Mucosa of descending colon (tissue), 3 donors: ENCODE results near the gene CABP7. TPM values are rescaled to one million over a fixed set of nuclear protein-coding genes. Genes with fewer than 3 reads are reported as not detected.

ENCODE experiments used
- ATAC-seq: fragments of 200-7000 bp; cut with Tn5 transposase; one replicate; pipeline ENCODE4 v1.9.1; 2020; ENCODE audit warnings: mild to moderate bottlenecking, moderate library complexity
- DNase-seq, 3 donors: peaks; one replicate each; pipeline ENCODE4 v3.0.0-alpha.2; 2020
- H3K36me3 ChIP-seq: fragments of 200-600 bp; one replicate; pipeline ENCODE4 v1.8.0; 2021; ENCODE audit warnings: low read depth, mild to moderate bottlenecking
- H3K4me1 ChIP-seq: fragments of 200-600 bp; one replicate; pipeline ENCODE4 v1.8.0; 2021; ENCODE audit warnings: low read depth, mild to moderate bottlenecking
- H3K4me3 ChIP-seq: fragments of 200-600 bp; one replicate; pipeline ENCODE4 v1.8.0; 2021; ENCODE audit warnings: mild to moderate bottlenecking
- H3K9me3 ChIP-seq: fragments of 200-600 bp; one replicate; pipeline ENCODE4 v1.8.0; 2021; ENCODE audit warnings: mild to moderate bottlenecking
- CTCF ChIP-seq: fragments of 200-600 bp; IDR thresholded peaks from one replicate; pipeline ENCODE4 v1.8.0; 2022; ENCODE audit warnings: antibody characterized with exemption, mild to moderate bottlenecking
- intact Hi-C, 2 donors: fragments of 100-400 bp; cut with DNase I in 1 of 2; cut with micrococcal nuclease in 1 of 2; formaldehyde crosslinking; loops; one replicate each; pipeline versions ENCODE4 v1.11.0 to v1.11.1; 2022; cut with DNase I, micrococcal nuclease
- total RNA-seq, 3 donors: library from RNA; stranded (reverse); fragmentation: NEBNext Ultra II Directional in 2 of 3; extraction: Animal tissue kit (Norgen Biotek cat#: 25700) in 2 of 3; gene quantifications; one replicate each; pipeline versions ENCODE4 v1.2.1 to v1.2.4, GENCODE V29; 2021 to 2023
- donor health status: DM: no; HTN: no; CAD: no; lungs with moderate emphysema.
- donor health status: DM: no; HTN: no; CAD: no.
- donor health status: DM: no; HTN: yes; CAD: no.

The CABP7 gene
- total RNA-seq, 3 donors from 2014 or later, result 0.19 to 0.41 TPM; not detected in 1

DNA sequence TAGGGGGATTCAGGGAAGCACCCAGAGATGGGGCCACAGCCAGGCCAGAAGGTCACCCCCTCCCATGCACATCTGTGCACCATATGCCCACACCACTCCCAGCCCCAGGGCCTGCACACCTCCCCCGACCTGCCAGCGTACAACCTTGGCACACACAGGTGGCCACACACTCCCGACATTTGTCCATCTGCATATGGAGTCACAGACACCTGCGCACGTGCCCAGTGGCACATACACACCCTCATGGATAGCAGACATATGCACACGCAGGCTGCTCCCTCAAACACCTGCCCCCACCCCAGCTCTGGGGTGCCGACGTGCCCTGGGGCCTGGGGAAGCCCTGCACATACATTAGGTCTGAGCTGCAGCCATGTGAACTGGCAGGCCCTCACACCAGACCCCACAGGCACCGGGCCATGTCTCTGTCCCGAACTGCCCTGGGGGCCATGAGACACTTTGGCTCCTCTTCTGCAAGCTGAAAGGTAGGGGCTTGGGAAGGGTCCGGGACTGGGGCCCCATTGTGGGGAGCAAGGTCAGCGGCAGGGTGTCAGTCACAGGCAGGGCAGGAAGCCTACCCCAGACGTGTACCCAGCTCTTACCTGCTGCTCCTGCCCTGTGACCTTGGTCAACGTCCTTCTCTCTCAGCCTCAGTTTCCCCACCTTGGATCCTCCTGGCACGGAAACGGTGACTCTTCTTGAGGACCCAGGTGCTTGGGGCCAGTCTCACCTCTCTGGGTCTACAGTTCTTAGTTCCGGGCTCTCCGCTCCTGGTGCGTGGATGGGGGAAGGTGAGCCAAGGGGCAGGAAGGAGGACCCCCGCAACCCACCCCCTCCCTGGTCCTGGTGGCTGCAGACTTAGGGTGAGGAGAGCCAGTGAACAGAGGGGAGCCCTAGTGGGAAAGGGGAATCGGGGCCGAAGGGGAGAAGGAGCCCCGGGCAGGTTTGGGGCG, 579 bp upstream of the CABP7 start:
- Histone ChIP-seq H3K9me3 (no peaks in the 10 kb centered on the region), H3K36me3 (no peaks in the 10 kb centered on the region), H3K4me3 (no peak overlapping the region), H3K4me1 (peaks cover 2% of the 10 kb centered on the region)
- DNase-seq, result no peak
- intact Hi-C loops, result no loop called here
- no peak for TF ChIP-seq CTCF
- no peak for ATAC-seq

- ATAC-seq (no peak), DNase-seq (no peak)
- Histone ChIP-seq H3K4me3 (no peak overlapping the region), H3K4me1 (peaks cover 2% of the 10 kb centered on the region), H3K36me3 (no peaks in the 10 kb centered on the region), H3K9me3 (no peaks in the 10 kb centered on the region)
- TF ChIP-seq CTCF, result no peak
- intact Hi-C loops, result no loop called here
Observed at GRCh38 chr22:29720811-29721323, 1.1 kb downstream of the CABP7 start.

- no peak overlapping the region for H3K4me3 ChIP-seq
- peaks cover 2% of the 10 kb centered on the region for H3K4me1 ChIP-seq
- intact Hi-C loops, result no loop called here
- no peaks in the 10 kb centered on the region for H3K36me3 ChIP-seq
- no peaks in the 10 kb centered on the region for H3K9me3 ChIP-seq
- TF ChIP-seq CTCF, result no peak
- ATAC-seq (no peak), DNase-seq (no peak)
Observed at GRCh38 chr22:29722151-29722550, 2.3 kb downstream of the CABP7 start.

GRCh38 chr22:29722587-29722986, 2.8 kb downstream of the CABP7 start:
- ATAC-seq, result no peak
- TF ChIP-seq CTCF, result no peak
- Histone ChIP-seq H3K9me3 (no peaks in the 10 kb centered on the region), H3K4me1 (peaks cover 2% of the 10 kb centered on the region), H3K36me3 (no peaks in the 10 kb centered on the region), H3K4me3 (no peak overlapping the region)
- intact Hi-C loops, result no loop called here
- no peak for DNase-seq

- no peaks in the 10 kb centered on the region for H3K36me3 ChIP-seq
- H3K9me3 ChIP-seq, result no peaks in the 10 kb centered on the region
- no peak for ATAC-seq
- H3K4me1 ChIP-seq, result peaks cover 2% of the 10 kb centered on the region
- no peak for DNase-seq
- no peak for TF ChIP-seq CTCF
- intact Hi-C loops, result no loop called here
- no peak overlapping the region for H3K4me3 ChIP-seq
Observed at GRCh38 chr22:29723766-29724165, 4.0 kb downstream of the CABP7 start.
